BE2C (cell line): ENCODE data around the gene GPC5.
"Not testable (repeated sequence)": the region's sequence is repeated elsewhere in the genome, so short reads cannot be mapped to it uniquely, and the experiment has no call there.

Source experiments
- DNase-seq: peaks from one replicate; pipeline ENCODE4 v3.0.0-alpha.2; 2020
- H3K27me3 ChIP-seq: fragments of 250-450 bp; sonication (Bioruptor Pico); 2 replicates; pipeline ENCODE4 v1.5.1; 2020; ENCODE audit warnings: mild to moderate bottlenecking
- H3K36me3 ChIP-seq: fragments of 250-450 bp; sonication (Bioruptor Pico); 2 replicates; pipeline ENCODE4 v1.5.1; 2020; ENCODE audit warnings: mild to moderate bottlenecking
- H3K4me1 ChIP-seq: fragments of 250-450 bp; sonication (Bioruptor Pico); 2 replicates; pipeline ENCODE4 v1.5.1; 2020
- H3K4me3 ChIP-seq: 2 replicates; pipeline ENCODE4 v1.5.1; 2011; ENCODE audit warnings: low read depth, low read length
- H3K9me3 ChIP-seq: fragments of 250-450 bp; sonication (Bioruptor Pico); 2 replicates; pipeline ENCODE4 v1.5.1; 2020
- TF ChIP-seq, protein P1 (sequence below): IDR thresholded peaks from 2 replicates; pipeline ENCODE4 v1.5.1; 2012; ENCODE audit warnings: mild to moderate bottlenecking, low read depth, low read length

The GPC5 gene

DNA sequence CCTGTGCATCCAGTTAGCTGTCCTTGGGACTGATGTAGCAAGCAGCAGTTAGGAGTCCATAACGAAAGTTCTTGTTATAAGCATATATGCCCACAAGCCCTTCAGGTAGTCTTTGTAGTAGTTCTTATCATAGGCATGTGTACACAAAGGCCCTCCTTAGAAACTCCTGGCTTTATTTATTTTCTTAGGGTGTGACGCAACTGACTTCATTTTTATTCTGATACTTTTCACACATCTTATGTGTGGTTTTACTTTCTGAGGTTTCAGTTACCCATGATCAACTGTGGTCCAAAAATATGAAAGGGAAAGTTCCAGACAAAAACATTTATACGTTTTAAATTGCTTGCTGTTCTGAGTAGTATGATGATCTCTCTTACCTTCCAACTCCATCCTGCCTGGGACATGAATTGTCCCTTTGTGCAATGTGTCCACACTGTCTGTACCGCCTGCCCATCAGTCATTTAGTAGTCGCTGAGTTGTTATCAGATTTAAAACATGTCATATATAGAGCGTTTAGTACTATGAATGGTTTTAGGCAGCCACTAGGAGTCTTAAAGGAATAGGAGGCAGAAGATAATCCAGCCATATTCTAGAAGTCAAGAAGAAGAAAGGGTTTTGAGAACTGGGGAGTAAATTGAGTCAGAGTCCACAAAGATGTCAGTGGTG, 19.4 kb downstream of the GPC5 start:
- TF ChIP-seq, protein P1, sequence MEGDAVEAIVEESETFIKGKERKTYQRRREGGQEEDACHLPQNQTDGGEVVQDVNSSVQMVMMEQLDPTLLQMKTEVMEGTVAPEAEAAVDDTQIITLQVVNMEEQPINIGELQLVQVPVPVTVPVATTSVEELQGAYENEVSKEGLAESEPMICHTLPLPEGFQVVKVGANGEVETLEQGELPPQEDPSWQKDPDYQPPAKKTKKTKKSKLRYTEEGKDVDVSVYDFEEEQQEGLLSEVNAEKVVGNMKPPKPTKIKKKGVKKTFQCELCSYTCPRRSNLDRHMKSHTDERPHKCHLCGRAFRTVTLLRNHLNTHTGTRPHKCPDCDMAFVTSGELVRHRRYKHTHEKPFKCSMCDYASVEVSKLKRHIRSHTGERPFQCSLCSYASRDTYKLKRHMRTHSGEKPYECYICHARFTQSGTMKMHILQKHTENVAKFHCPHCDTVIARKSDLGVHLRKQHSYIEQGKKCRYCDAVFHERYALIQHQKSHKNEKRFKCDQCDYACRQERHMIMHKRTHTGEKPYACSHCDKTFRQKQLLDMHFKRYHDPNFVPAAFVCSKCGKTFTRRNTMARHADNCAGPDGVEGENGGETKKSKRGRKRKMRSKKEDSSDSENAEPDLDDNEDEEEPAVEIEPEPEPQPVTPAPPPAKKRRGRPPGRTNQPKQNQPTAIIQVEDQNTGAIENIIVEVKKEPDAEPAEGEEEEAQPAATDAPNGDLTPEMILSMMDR, result no peak
- no peaks in the 10 kb centered on the region for H3K27me3 ChIP-seq
- H3K36me3 ChIP-seq, result no peaks in the 10 kb centered on the region
- H3K9me3 ChIP-seq, result no peaks in the 10 kb centered on the region
- H3K4me3 ChIP-seq, result no peak overlapping the region
- H3K4me1 ChIP-seq, result no peaks in the 10 kb centered on the region
- DNase-seq, result no peak

DNA sequence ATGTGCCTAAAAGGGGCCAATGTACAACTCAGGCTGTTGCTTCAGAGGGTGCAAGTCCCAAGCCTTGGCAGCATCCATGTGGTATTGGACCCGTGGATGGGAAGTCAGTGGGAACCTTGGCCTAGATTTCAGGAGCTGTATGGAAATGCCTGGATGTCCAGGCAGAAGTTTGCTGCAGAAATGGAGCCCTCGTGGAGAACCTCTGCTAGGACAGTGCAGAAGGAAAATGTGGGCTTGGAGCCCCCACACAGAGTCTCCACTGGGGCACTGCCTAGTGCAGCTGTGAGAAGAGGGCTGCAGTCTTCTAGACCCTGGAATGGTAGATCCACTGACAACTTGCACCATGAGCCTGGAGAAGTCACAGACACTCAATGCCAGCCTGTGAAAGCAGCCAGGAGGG, 28.5 kb downstream of the GPC5 start:
- Histone ChIP-seq H3K4me1 (no peaks in the 10 kb centered on the region), H3K27me3 (no peaks in the 10 kb centered on the region), H3K4me3 (no peak overlapping the region), H3K9me3 (no peaks in the 10 kb centered on the region), H3K36me3 (no peaks in the 10 kb centered on the region)
- TF ChIP-seq, protein P1, result no peak
- DNase-seq, result no peak

DNA sequence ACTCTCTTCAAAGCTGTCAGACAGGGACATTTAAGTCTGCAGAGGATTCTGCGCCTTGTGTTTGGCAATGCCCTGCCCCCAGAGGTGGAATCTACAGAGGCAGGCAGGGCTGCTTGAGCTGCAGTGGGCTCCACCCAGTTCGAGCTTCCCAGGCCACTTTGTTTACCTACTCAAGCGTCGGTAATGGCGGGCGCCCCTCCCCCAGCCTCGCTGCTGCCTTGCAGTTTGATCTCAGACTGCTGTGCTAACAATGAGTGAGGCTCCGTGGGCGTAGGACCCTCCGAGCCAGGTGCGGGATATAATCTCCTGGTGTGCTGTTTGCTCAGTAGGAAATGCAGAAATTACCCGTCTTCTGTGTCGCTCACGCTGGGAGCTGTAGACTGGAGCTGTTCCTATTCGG, 40.3 kb downstream of the GPC5 start:
- not testable (repeated sequence) for H3K36me3 ChIP-seq, H3K4me1 ChIP-seq, H3K4me3 ChIP-seq, DNase-seq, H3K9me3 ChIP-seq, H3K27me3 ChIP-seq

DNA sequence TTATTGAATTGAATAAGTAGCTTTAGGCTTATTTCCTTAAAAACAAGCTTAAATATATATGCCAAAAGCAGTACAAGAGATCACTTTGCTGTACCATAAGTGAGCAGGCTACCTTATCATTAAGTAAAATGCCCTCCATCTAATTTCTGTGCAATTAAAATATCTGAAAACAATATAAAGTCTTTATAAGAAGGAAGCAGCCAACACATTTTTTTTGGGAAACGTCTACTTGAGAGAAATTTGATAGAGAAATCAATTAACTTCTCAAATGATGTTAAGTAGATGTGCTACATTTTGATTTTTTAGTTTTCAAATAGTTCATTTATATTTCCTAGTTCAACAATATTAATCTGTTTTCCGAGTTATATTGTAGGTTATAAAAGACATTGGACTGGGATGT, 52.5 kb downstream of the GPC5 start:
- Histone ChIP-seq H3K9me3 (no peaks in the 10 kb centered on the region), H3K36me3 (no peaks in the 10 kb centered on the region), H3K27me3 (no peaks in the 10 kb centered on the region), H3K4me3 (no peak overlapping the region), H3K4me1 (no peaks in the 10 kb centered on the region)
- no peak for DNase-seq
- TF ChIP-seq, protein P1, result no peak

DNA sequence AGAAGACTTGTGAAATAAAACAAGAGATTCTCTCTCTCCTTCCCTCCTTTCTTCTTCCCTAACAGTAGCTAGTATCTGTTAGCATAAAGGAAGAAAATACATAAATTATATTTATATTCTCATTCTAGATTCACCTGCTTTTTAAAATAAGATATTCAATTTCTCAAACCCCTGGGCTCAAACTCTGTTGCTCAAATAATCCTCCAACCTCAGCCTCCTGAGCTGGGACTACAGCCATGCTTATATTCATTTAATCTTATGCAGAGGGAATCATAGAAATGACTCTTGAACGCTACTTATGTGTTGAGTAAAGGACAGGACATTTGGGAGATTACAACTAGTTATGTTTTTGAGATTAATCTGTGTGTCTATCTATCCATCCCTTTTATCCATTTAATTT, 56.2 kb downstream of the GPC5 start:
- Histone ChIP-seq H3K4me1 (no peaks in the 10 kb centered on the region), H3K4me3 (no peak overlapping the region), H3K36me3 (no peaks in the 10 kb centered on the region), H3K27me3 (no peaks in the 10 kb centered on the region), H3K9me3 (no peaks in the 10 kb centered on the region)
- TF ChIP-seq, protein P1, result no peak
- DNase-seq, result no peak

DNA sequence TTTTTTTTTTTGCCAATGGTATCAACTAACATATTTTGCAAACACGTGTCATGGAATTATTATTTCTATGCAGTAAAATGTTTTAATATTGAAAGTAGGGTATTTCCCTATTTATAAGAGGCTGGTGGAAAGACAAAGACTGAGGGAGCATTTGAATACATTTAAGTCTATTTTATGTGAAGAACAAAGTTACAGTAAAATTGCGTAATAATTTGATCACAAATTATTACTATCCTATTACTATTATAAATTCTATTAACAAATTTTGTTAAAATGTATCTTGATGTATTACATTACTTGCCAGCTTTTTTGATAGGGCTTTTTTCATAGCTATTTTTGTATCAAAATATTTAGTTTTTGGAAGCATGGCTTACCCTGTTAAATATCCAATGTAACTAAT, 58.4 kb downstream of the GPC5 start:
- Histone ChIP-seq H3K9me3 (no peaks in the 10 kb centered on the region), H3K4me1 (no peaks in the 10 kb centered on the region), H3K36me3 (no peaks in the 10 kb centered on the region), H3K27me3 (no peaks in the 10 kb centered on the region), H3K4me3 (no peak overlapping the region)
- no peak for DNase-seq
- TF ChIP-seq, protein P1, result no peak

DNA sequence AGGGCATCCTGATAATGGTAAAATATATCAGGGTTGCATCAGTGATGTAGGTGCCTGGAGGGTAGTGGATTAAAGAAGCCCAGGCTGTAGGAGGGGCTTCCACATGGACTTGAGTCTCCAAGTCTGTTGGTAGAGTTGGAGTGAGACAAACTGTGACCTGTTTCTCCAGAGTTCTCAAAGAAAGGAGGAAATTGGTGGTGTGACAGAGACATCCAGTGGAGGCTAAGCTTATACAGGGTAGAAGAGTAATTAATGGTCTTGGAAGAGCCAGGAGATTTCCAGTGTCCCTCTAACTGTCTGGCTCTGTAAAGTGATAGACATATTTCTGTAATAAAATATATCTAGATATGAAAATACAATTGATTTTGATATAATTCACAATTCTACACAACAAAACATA, 61.1 kb downstream of the GPC5 start:
- no peaks in the 10 kb centered on the region for H3K36me3 ChIP-seq
- H3K4me3 ChIP-seq, result no peak overlapping the region
- no peak for DNase-seq
- TF ChIP-seq, protein P1, result no peak
- no peaks in the 10 kb centered on the region for H3K4me1 ChIP-seq
- no peaks in the 10 kb centered on the region for H3K27me3 ChIP-seq
- no peaks in the 10 kb centered on the region for H3K9me3 ChIP-seq
